Mucosa of stomach (tissue), 1 donor: ENCODE data around the gene IFNGR1.
"Not testable (repeated sequence)": the region's sequence is repeated elsewhere in the genome, so short reads cannot be mapped to it uniquely, and the experiment has no call there.

Experiments
- H3K27me3 ChIP-seq: one replicate; pipeline ENCODE4 v1.7.0; 2013; ENCODE audit warnings: mild to moderate bottlenecking, low read length; ENCODE audit not compliant: control insufficient read depth, insufficient read depth
- H3K36me3 ChIP-seq: one replicate; pipeline ENCODE4 v1.7.0; 2013; ENCODE audit warnings: low read length; ENCODE audit not compliant: control insufficient read depth, insufficient read depth
- H3K4me1 ChIP-seq: one replicate; pipeline ENCODE4 v1.7.0; 2013; ENCODE audit warnings: mild to moderate bottlenecking, low read length; ENCODE audit not compliant: control insufficient read depth, insufficient read depth
- H3K4me3 ChIP-seq: one replicate; pipeline ENCODE4 v1.7.0; 2013; ENCODE audit warnings: low read length
- H3K9ac ChIP-seq: one replicate; pipeline ENCODE4 v1.7.0; 2013; ENCODE audit warnings: mild to moderate bottlenecking, low read length, moderate library complexity
- H3K9me3 ChIP-seq: one replicate; pipeline ENCODE4 v1.7.0; 2013; ENCODE audit warnings: mild to moderate bottlenecking, low read length, moderate library complexity; ENCODE audit not compliant: control insufficient read depth
- donor health status: Pancreatic carcinoma.

IFNGR1 gene

GRCh38 chr6:137218473-137218916 is 690 bp downstream of the IFNGR1 start:
- Histone ChIP-seq H3K4me3 (peak overlapping the region; percentile 90), H3K36me3 (no peaks in the 10 kb centered on the region), H3K4me1 (peaks cover 48% of the 10 kb centered on the region), H3K9me3 (no peaks in the 10 kb centered on the region), H3K27me3 (no peaks in the 10 kb centered on the region), H3K9ac (peak overlapping the region; percentile 98)

GRCh38 chr6:137217801-137218472 is 1.2 kb downstream of the IFNGR1 start:
- Histone ChIP-seq H3K36me3 (no peaks in the 10 kb centered on the region), H3K4me1 (peaks cover 44% of the 10 kb centered on the region), H3K27me3 (no peaks in the 10 kb centered on the region), H3K9ac (peak overlapping the region; percentile 98), H3K4me3 (peak overlapping the region; percentile 90), H3K9me3 (no peaks in the 10 kb centered on the region)

GRCh38 chr6:137216875-137217553 is 2.2 kb downstream of the IFNGR1 start:
- H3K9ac ChIP-seq, result peak overlapping the region; percentile 98
- no peaks in the 10 kb centered on the region for H3K27me3 ChIP-seq
- H3K9me3 ChIP-seq, result no peaks in the 10 kb centered on the region
- H3K4me3 ChIP-seq, result no peak overlapping the region
- no peaks in the 10 kb centered on the region for H3K36me3 ChIP-seq
- H3K4me1 ChIP-seq, result peaks cover 44% of the 10 kb centered on the region

GRCh38 chr6:137216106-137216505 is 3.1 kb downstream of the IFNGR1 start:
- Histone ChIP-seq H3K27me3 (no peaks in the 10 kb centered on the region), H3K4me1 (peaks cover 44% of the 10 kb centered on the region), H3K4me3 (no peak overlapping the region), H3K9me3 (no peaks in the 10 kb centered on the region), H3K9ac (no peak overlapping the region), H3K36me3 (no peaks in the 10 kb centered on the region)

GRCh38 chr6:137215630-137216029 is 3.6 kb downstream of the IFNGR1 start:
- not testable (repeated sequence) for H3K27me3 ChIP-seq, H3K4me3 ChIP-seq, H3K36me3 ChIP-seq, H3K9ac ChIP-seq, H3K9me3 ChIP-seq
- H3K4me1 ChIP-seq, result peaks cover 47% of the 10 kb centered on the region

GRCh38 chr6:137214931-137215330 is 4.3 kb downstream of the IFNGR1 start:
- Histone ChIP-seq H3K9me3 (no peaks in the 10 kb centered on the region), H3K4me3 (no peak overlapping the region), H3K4me1 (peaks cover 45% of the 10 kb centered on the region), H3K36me3 (no peaks in the 10 kb centered on the region), H3K9ac (no peak overlapping the region), H3K27me3 (no peaks in the 10 kb centered on the region)

GRCh38 chr6:137213813-137214212 is 5.4 kb downstream of the IFNGR1 start:
- Histone ChIP-seq H3K9ac (no peak overlapping the region), H3K27me3 (no peaks in the 10 kb centered on the region), H3K36me3 (no peaks in the 10 kb centered on the region), H3K4me1 (peaks cover 40% of the 10 kb centered on the region), H3K4me3 (no peak overlapping the region), H3K9me3 (no peaks in the 10 kb centered on the region)

- Histone ChIP-seq H3K9me3 (no peaks in the 10 kb centered on the region), H3K9ac (no peak overlapping the region), H3K4me1 (peaks cover 40% of the 10 kb centered on the region), H3K36me3 (no peaks in the 10 kb centered on the region), H3K4me3 (no peak overlapping the region), H3K27me3 (no peaks in the 10 kb centered on the region)
Observed at GRCh38 chr6:137213331-137213740, 5.8 kb downstream of the IFNGR1 start.

GRCh38 chr6:137211910-137212309 is 7.3 kb downstream of the IFNGR1 start:
- H3K9me3 ChIP-seq, result no peaks in the 10 kb centered on the region
- peaks cover 30% of the 10 kb centered on the region for H3K4me1 ChIP-seq
- H3K4me3 ChIP-seq, result no peak overlapping the region

GRCh38 chr6:137210903-137211302 is 8.3 kb downstream of the IFNGR1 start:
- H3K9me3 ChIP-seq, result no peaks in the 10 kb centered on the region
- peaks cover 22% of the 10 kb centered on the region for H3K4me1 ChIP-seq
- H3K9ac ChIP-seq, result no peak overlapping the region
- H3K36me3 ChIP-seq, result no peaks in the 10 kb centered on the region
- H3K27me3 ChIP-seq, result no peaks in the 10 kb centered on the region
- no peak overlapping the region for H3K4me3 ChIP-seq

More at GRCh38 chr6:137211910-137212309, 7.3 kb downstream of the IFNGR1 start:
- H3K36me3 ChIP-seq, result no peaks in the 10 kb centered on the region
- H3K27me3 ChIP-seq, result no peaks in the 10 kb centered on the region
- H3K9ac ChIP-seq, result no peak overlapping the region

GRCh38 chr6:137208279-137208678 is 10.9 kb downstream of the IFNGR1 start:
- Histone ChIP-seq H3K4me1 (peaks cover 7% of the 10 kb centered on the region), H3K4me3 (no peak overlapping the region), H3K9me3 (no peaks in the 10 kb centered on the region), H3K9ac (no peak overlapping the region), H3K27me3 (no peaks in the 10 kb centered on the region), H3K36me3 (no peaks in the 10 kb centered on the region)

- H3K4me3 ChIP-seq, H3K4me1 ChIP-seq, H3K9ac ChIP-seq, H3K9me3 ChIP-seq, H3K36me3 ChIP-seq, H3K27me3 ChIP-seq: not testable (repeated sequence)
Observed at GRCh38 chr6:137207457-137207856, 11.7 kb downstream of the IFNGR1 start.
